SJCRH30 (cell line): ENCODE measurements around the gene PRKCB. TPM values are rescaled to one million over a fixed set of nuclear protein-coding genes. Genes with fewer than 3 reads are reported as not detected.
"Not testable (repeated sequence)": the region's sequence is repeated elsewhere in the genome, so short reads cannot be mapped to it uniquely, and the experiment has no call there.

Source experiments
- DNase-seq, 2 experiments: peaks; one replicate each; pipeline ENCODE4 v3.0.0-alpha.2; 2015 to 2020
- H3K27ac ChIP-seq: fragments of 250-450 bp; sonication (Bioruptor Pico); 2 replicates; pipeline ENCODE4 v1.5.1; 2020; ENCODE audit warnings: mild to moderate bottlenecking, moderate library complexity
- H3K27me3 ChIP-seq: fragments of 250-450 bp; sonication (Bioruptor Pico); 2 replicates; pipeline ENCODE4 v1.5.1; 2020; ENCODE audit warnings: mild to moderate bottlenecking, moderate library complexity
- H3K36me3 ChIP-seq: fragments of 250-450 bp; sonication (Bioruptor Pico); 2 replicates; pipeline ENCODE4 v1.5.1; 2020; ENCODE audit warnings: mild to moderate bottlenecking, moderate library complexity
- H3K4me1 ChIP-seq: fragments of 250-450 bp; sonication (Bioruptor Pico); 2 replicates; pipeline ENCODE4 v1.5.1; 2020; ENCODE audit warnings: mild to moderate bottlenecking, moderate library complexity
- H3K4me3 ChIP-seq: fragments of 250-450 bp; sonication (Bioruptor Pico); 2 replicates; pipeline ENCODE4 v1.5.1; 2020; ENCODE audit warnings: mild to moderate bottlenecking, moderate library complexity
- H3K9me3 ChIP-seq: fragments of 250-450 bp; sonication (Bioruptor Pico); replicated peaks from 2 replicates; pipeline ENCODE4 v1.5.1; 2020; ENCODE audit warnings: mild to moderate bottlenecking, moderate library complexity
- total RNA-seq: library from RNA; depleted of rRNA; stranded (reverse); fragments of >200 nt; shearing (Covaris generic); gene quantifications from 2 replicates; pipeline ENCODE4 v1.2.3, GENCODE V29; 2014

Gene PRKCB
- total RNA-seq, 1 experiment from 2014 or later: not detected

- no peaks in the 10 kb centered on the region for H3K36me3 ChIP-seq
Measured at GRCh38 chr16:23901178-23902033, 65.6 kb downstream of the PRKCB start.

GRCh38 chr16:23902034-23902747, 66.4 kb downstream of the PRKCB start:
- no peaks in the 10 kb centered on the region for H3K4me1 ChIP-seq
- no peak for DNase-seq
- no peaks in the 10 kb centered on the region for H3K36me3 ChIP-seq
- H3K9me3 ChIP-seq: no peaks in the 10 kb centered on the region
- H3K27me3 ChIP-seq: no peaks in the 10 kb centered on the region
- H3K4me3 ChIP-seq: no peak overlapping the region
- no peak overlapping the region for H3K27ac ChIP-seq

More at GRCh38 chr16:23901178-23902033, 65.6 kb downstream of the PRKCB start:
- H3K27ac ChIP-seq: no peak overlapping the region
- no peak for DNase-seq
- no peaks in the 10 kb centered on the region for H3K4me1 ChIP-seq
- H3K27me3 ChIP-seq: no peaks in the 10 kb centered on the region
- H3K9me3 ChIP-seq: no peaks in the 10 kb centered on the region
- H3K4me3 ChIP-seq: no peak overlapping the region

GRCh38 chr16:23902748-23903414, 67.1 kb downstream of the PRKCB start:
- Histone ChIP-seq H3K27me3 (no peaks in the 10 kb centered on the region), H3K27ac (no peak overlapping the region), H3K36me3 (no peaks in the 10 kb centered on the region), H3K4me3 (no peak overlapping the region), H3K4me1 (no peaks in the 10 kb centered on the region), H3K9me3 (no peaks in the 10 kb centered on the region)
- no peak for DNase-seq

- Histone ChIP-seq H3K9me3 (no peaks in the 10 kb centered on the region), H3K4me1 (no peaks in the 10 kb centered on the region), H3K36me3 (no peaks in the 10 kb centered on the region), H3K27ac (no peak overlapping the region), H3K27me3 (no peaks in the 10 kb centered on the region), H3K4me3 (no peak overlapping the region)
- no peak for DNase-seq
Measured at GRCh38 chr16:23905027-23905426, 69.2 kb downstream of the PRKCB start.

- no peaks in the 10 kb centered on the region for H3K4me1 ChIP-seq
- no peak overlapping the region for H3K4me3 ChIP-seq
- no peaks in the 10 kb centered on the region for H3K36me3 ChIP-seq
- no peaks in the 10 kb centered on the region for H3K27me3 ChIP-seq
- H3K9me3 ChIP-seq: no peaks in the 10 kb centered on the region
- DNase-seq: no peak
- H3K27ac ChIP-seq: no peak overlapping the region
Measured at GRCh38 chr16:23907457-23907902, 71.7 kb downstream of the PRKCB start.

- H3K36me3 ChIP-seq: no peaks in the 10 kb centered on the region
- no peak for DNase-seq
- no peaks in the 10 kb centered on the region for H3K9me3 ChIP-seq
- no peaks in the 10 kb centered on the region for H3K4me1 ChIP-seq
- no peaks in the 10 kb centered on the region for H3K27me3 ChIP-seq
- no peak overlapping the region for H3K4me3 ChIP-seq
- H3K27ac ChIP-seq: no peak overlapping the region
Measured at GRCh38 chr16:23907903-23908302, 72.1 kb downstream of the PRKCB start.

- H3K27ac ChIP-seq: no peak overlapping the region
- no peak overlapping the region for H3K4me3 ChIP-seq
- no peaks in the 10 kb centered on the region for H3K9me3 ChIP-seq
- no peaks in the 10 kb centered on the region for H3K36me3 ChIP-seq
- no peak for DNase-seq
- no peaks in the 10 kb centered on the region for H3K27me3 ChIP-seq
- H3K4me1 ChIP-seq: no peaks in the 10 kb centered on the region
Measured at GRCh38 chr16:23908790-23909189, 73.0 kb downstream of the PRKCB start.

GRCh38 chr16:23909792-23910418, 74.1 kb downstream of the PRKCB start:
- Histone ChIP-seq H3K27me3 (no peaks in the 10 kb centered on the region), H3K4me3 (no peak overlapping the region), H3K9me3 (no peaks in the 10 kb centered on the region), H3K27ac (no peak overlapping the region), H3K4me1 (no peaks in the 10 kb centered on the region), H3K36me3 (no peaks in the 10 kb centered on the region)
- peak in 1 of 2 experiments; percentile 4 for DNase-seq

- Histone ChIP-seq H3K27me3 (no peaks in the 10 kb centered on the region), H3K36me3 (no peaks in the 10 kb centered on the region), H3K4me3 (no peak overlapping the region), H3K4me1 (no peaks in the 10 kb centered on the region), H3K27ac (no peak overlapping the region), H3K9me3 (no peaks in the 10 kb centered on the region)
- peak in 1 of 2 experiments; percentile 1 for DNase-seq
Measured at GRCh38 chr16:23914946-23915530, 79.3 kb downstream of the PRKCB start.

- H3K4me3 ChIP-seq, H3K36me3 ChIP-seq, DNase-seq, H3K9me3 ChIP-seq, H3K27me3 ChIP-seq, H3K27ac ChIP-seq, H3K4me1 ChIP-seq: not testable (repeated sequence)
Measured at GRCh38 chr16:23916552-23916951, 80.8 kb downstream of the PRKCB start.

GRCh38 chr16:23917621-23918020, 81.8 kb downstream of the PRKCB start:
- no peak overlapping the region for H3K4me3 ChIP-seq
- no peaks in the 10 kb centered on the region for H3K27me3 ChIP-seq
- H3K27ac ChIP-seq: no peak overlapping the region
- DNase-seq: no peak
- H3K36me3 ChIP-seq: no peaks in the 10 kb centered on the region
- no peaks in the 10 kb centered on the region for H3K9me3 ChIP-seq
- H3K4me1 ChIP-seq: no peaks in the 10 kb centered on the region

- Histone ChIP-seq H3K27me3 (no peaks in the 10 kb centered on the region), H3K4me1 (no peaks in the 10 kb centered on the region), H3K4me3 (no peak overlapping the region), H3K27ac (no peak overlapping the region), H3K36me3 (no peaks in the 10 kb centered on the region), H3K9me3 (no peaks in the 10 kb centered on the region)
- no peak for DNase-seq
Measured at GRCh38 chr16:23920446-23920845, 84.7 kb downstream of the PRKCB start.

- DNase-seq: no peak
- Histone ChIP-seq H3K27ac (no peak overlapping the region), H3K4me3 (no peak overlapping the region), H3K36me3 (no peaks in the 10 kb centered on the region), H3K9me3 (no peaks in the 10 kb centered on the region), H3K4me1 (no peaks in the 10 kb centered on the region), H3K27me3 (no peaks in the 10 kb centered on the region)
Measured at GRCh38 chr16:23920899-23921298, 85.1 kb downstream of the PRKCB start.

- Histone ChIP-seq H3K27me3 (no peaks in the 10 kb centered on the region), H3K36me3 (no peaks in the 10 kb centered on the region), H3K4me1 (no peaks in the 10 kb centered on the region), H3K4me3 (no peak overlapping the region), H3K9me3 (no peaks in the 10 kb centered on the region), H3K27ac (no peak overlapping the region)
- no peak for DNase-seq
Measured at GRCh38 chr16:23922406-23922805, 86.6 kb downstream of the PRKCB start.
